Fibroblast of peridontal ligament (primary cell): Measurements from ENCODE around the gene CIAO2B.

ENCODE experiments used
- DNase-seq: peaks from one replicate; pipeline ENCODE4 v3.0.0-alpha.2; 2010; ENCODE audit errors: extremely low read depth

CIAO2B gene

GRCh38 chr16:66886321-66886720, 47.9 kb downstream of the CIAO2B start:
- peak; percentile 61 for DNase-seq

DNA sequence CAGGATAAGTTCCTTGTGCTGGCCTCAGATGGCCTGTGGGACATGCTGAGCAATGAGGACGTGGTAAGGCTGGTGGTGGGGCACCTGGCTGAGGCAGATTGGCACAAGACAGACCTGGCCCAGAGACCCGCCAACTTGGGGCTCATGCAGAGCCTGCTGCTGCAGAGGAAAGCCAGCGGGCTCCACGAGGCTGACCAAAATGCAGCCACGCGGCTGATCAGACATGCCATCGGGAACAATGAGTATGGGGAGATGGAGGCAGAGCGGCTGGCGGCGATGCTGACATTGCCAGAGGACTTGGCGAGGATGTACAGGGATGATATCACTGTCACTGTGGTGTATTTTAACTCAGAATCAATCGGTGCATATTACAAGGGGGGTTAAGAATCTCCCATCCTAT, 48.7 kb downstream of the CIAO2B start:
- DNase-seq = no peak

DNA sequence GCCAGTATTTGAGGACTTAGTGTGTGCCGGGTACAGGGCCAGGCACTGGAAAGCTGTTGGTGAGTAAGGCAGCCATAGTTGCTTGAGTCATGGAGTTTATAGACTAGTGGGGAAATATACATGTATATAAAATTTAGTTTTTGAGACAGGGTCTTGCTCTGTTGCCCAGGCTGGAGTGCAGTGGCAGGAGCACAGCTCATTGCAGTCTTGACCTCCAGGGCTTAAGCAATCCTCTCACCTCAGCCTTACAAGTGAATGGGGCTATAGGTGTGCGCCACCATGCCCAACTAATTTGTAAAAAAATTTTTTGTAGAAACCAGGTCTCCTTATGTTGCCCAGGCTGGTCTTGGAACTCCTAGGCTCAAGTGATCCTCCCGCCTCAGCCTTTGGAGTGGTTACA, 51.5 kb downstream of the CIAO2B start:
- no peak for DNase-seq
